Stomach (tissue), 9 donors: Measurements from ENCODE around the gene EHBP1L1. TPM values are rescaled to one million over a fixed set of nuclear protein-coding genes. Genes with fewer than 3 reads are reported as not detected.
A peak's percentile ranks its signal among the peaks of the same experiment; 100 is the strongest.

ENCODE experiments used
- DNase-seq, 2 donors: peaks; one replicate each; pipeline versions ENCODE4 v3.0.0 to v3.0.0-alpha.2; 2013 to 2019
- H3K27ac ChIP-seq, 5 donors: fragments of 200-600 bp in 4 of 5; sonication (generic) in 4 of 5; one replicate each; pipeline ENCODE4 v1.5.1; 2013 to 2019; ENCODE audit warnings: mild to moderate bottlenecking in 1 of 5, moderate library complexity in 1 of 5
- H3K27me3 ChIP-seq, 3 donors: fragments of 200-600 bp; sonication (generic); one replicate each; pipeline ENCODE4 v1.5.1; 2017 to 2019; ENCODE audit warnings: mixed run types in 1 of 3
- H3K36me3 ChIP-seq, 4 donors: fragments of 200-600 bp; sonication (generic); 1 replicate in 3 of 4; 2 replicates in 1 of 4; pipeline ENCODE4 v1.5.1; 2016 to 2019
- H3K4me1 ChIP-seq, 4 donors: fragments of 200-600 bp; sonication (generic); one replicate each; pipeline ENCODE4 v1.5.1; 2016 to 2019
- H3K4me3 ChIP-seq, 4 donors: fragments of 200-600 bp; sonication (generic) in 3 of 4; one replicate each; pipeline ENCODE4 v1.5.1; 2016 to 2019; ENCODE audit warnings: mild to moderate bottlenecking in 1 of 4
- H3K9me3 ChIP-seq, 4 donors: fragments of 200-600 bp; sonication (generic); one replicate each; pipeline ENCODE4 v1.5.1; 2016 to 2019
- EP300 ChIP-seq: sonication (generic); formaldehyde crosslinking; IDR thresholded peaks from one replicate; pipeline ENCODE4 v1.6.1; 2017; ENCODE audit warnings: antibody characterized with exemption
- POLR2A ChIP-seq, 4 donors: fragments of 450-650 bp; IDR thresholded peaks; one replicate each; pipeline ENCODE4 v1.6.1; 2016; ENCODE audit warnings: antibody characterized with exemption in 4 of 4, control low read depth in 2 of 4, mild to moderate bottlenecking in 1 of 4, moderate library complexity in 1 of 4
- POLR2AphosphoS5 ChIP-seq, 3 donors: sonication (generic); formaldehyde crosslinking; IDR thresholded peaks; one replicate each; pipeline ENCODE4 v1.6.1; 2016; ENCODE audit warnings: antibody characterized with exemption in 3 of 3
- WGBS, 5 donors: extraction: QIAGEN DNeasy Blood & Tissue Kit in 3 of 5; methylation state at CpG; one replicate each; pipeline versions ENCODE4 v1.1.5 to v1.1.7; 2013 to 2018; 5-methylcytosine and 5-hydroxymethylcytosine counted together
- intact Hi-C: fragments of 100-400 bp; cut with DNase I; formaldehyde crosslinking; loops from one replicate; pipeline ENCODE4 v1.15.1; 2023; ENCODE audit warnings: low total_unique reads
- polyA plus RNA-seq, 3 donors: library from polyadenylated mRNA; stranded (reverse); fragments of 200-250 nt; gene quantifications; one replicate each; pipeline ENCODE4 v1.2.3, GENCODE V29; 2013
- total RNA-seq, 5 donors: library from RNA; depleted of rRNA; stranded (reverse); fragments of >200 nt; gene quantifications; one replicate each; pipeline versions ENCODE4 v1.1.0 to v1.2.3, GENCODE V29; 2014 to 2016
- TF ChIP-seq, protein P1 (sequence below), 7 experiments: fragments of 450-650 bp in 4 of 7; fragments of 200-600 bp in 3 of 7; sonication (generic) in 3 of 7; IDR thresholded peaks; one replicate each; pipeline ENCODE4 v1.5.1; 2016 to 2019; ENCODE audit warnings: antibody characterized with exemption in 7 of 7, control low read depth in 2 of 7, mild to moderate bottlenecking in 1 of 7
- donor health status: healthy with polysubstance abuse.
- donor health status: Bipolar disorder and iron deficiency.
- donor health status: healthy.

EHBP1L1 gene
- total and polyA plus RNA-seq, 8 donors, result 28.0 to 200 (median 89.4) TPM

- Histone ChIP-seq H3K27me3 (no peaks in the 10 kb centered on the region), H3K4me3 (no peak overlapping the region), H3K9me3 (no peaks in the 10 kb centered on the region), H3K36me3 (peaks cover 0 to 12% (median 3%) of the 10 kb centered on the region in 4 donors), H3K4me1 (peaks cover 23 to 60% (median 38%) of the 10 kb centered on the region in 4 donors), H3K27ac (peak overlapping the region in 4 of 5 donors; percentile 36 to 64 (median 51))
- 68 to 73% (median 73%) methylated on average over 7 of the region's 7 CpGs for WGBS, 5 donors
- TF ChIP-seq POLR2A (IDR thresholded peaks at IDR 0.05) (no peak), POLR2AphosphoS5 (IDR thresholded peaks at IDR 0.05) (no peak), EP300 (no peak)
- TF ChIP-seq, protein P1, sequence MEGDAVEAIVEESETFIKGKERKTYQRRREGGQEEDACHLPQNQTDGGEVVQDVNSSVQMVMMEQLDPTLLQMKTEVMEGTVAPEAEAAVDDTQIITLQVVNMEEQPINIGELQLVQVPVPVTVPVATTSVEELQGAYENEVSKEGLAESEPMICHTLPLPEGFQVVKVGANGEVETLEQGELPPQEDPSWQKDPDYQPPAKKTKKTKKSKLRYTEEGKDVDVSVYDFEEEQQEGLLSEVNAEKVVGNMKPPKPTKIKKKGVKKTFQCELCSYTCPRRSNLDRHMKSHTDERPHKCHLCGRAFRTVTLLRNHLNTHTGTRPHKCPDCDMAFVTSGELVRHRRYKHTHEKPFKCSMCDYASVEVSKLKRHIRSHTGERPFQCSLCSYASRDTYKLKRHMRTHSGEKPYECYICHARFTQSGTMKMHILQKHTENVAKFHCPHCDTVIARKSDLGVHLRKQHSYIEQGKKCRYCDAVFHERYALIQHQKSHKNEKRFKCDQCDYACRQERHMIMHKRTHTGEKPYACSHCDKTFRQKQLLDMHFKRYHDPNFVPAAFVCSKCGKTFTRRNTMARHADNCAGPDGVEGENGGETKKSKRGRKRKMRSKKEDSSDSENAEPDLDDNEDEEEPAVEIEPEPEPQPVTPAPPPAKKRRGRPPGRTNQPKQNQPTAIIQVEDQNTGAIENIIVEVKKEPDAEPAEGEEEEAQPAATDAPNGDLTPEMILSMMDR (IDR thresholded peaks at IDR 0.05), result no peak
- intact Hi-C loops, result no loop called here
- no peak for DNase-seq
Measured at GRCh38 chr11:65565624-65566453, 10.0 kb upstream of the EHBP1L1 start.

GRCh38 chr11:65569164-65569972 lies 6.5 kb upstream of the EHBP1L1 start:
- peaks cover 44 to 83% (median 66%) of the 10 kb centered on the region in 4 donors for H3K4me1 ChIP-seq
- TF ChIP-seq POLR2A (IDR thresholded peaks at IDR 0.05) (no peak), EP300 (no peak), POLR2AphosphoS5 (IDR thresholded peaks at IDR 0.05) (no peak)
- TF ChIP-seq, protein P1 (IDR thresholded peaks at IDR 0.05), result no peak
- no peaks in the 10 kb centered on the region for H3K9me3 ChIP-seq
- H3K4me3 ChIP-seq, result peak overlapping the region; percentile 75 to 89 (median 80)
- DNase-seq, result peak in 1 of 2 donors; percentile 23
- H3K27ac ChIP-seq, result peak overlapping the region; percentile 92 to 97 (median 95)
- H3K27me3 ChIP-seq, result no peaks in the 10 kb centered on the region
- intact Hi-C loops, result no loop called here
- 4 to 5% (median 4%) methylated on average over 28 of the region's 28 CpGs for WGBS, 5 donors
- peaks cover 0 to 12% (median 3%) of the 10 kb centered on the region in 4 donors for H3K36me3 ChIP-seq

- intact Hi-C loops, result no loop called here
- Histone ChIP-seq H3K9me3 (no peaks in the 10 kb centered on the region), H3K27me3 (no peaks in the 10 kb centered on the region), H3K4me1 (peaks cover 50 to 86% (median 75%) of the 10 kb centered on the region in 4 donors), H3K27ac (peak within 1 kb of the TSS; percentile 92 to 97 (median 95)), H3K36me3 (peaks cover 0 to 12% (median 3%) of the 10 kb centered on the region in 4 donors), H3K4me3 (peak within 1 kb of the TSS; percentile 75 to 89 (median 80))
- WGBS, 5 donors, result 0 to 1% (median 1%) methylated on average over 37 to 89 of the region's 89 CpGs
- TF ChIP-seq POLR2A (IDR thresholded peaks at IDR 0.05), result peak in 2 of 4 donors; percentile 54 to 81
- TF ChIP-seq, protein P1 (IDR thresholded peaks at IDR 0.05), result peak in 5 of 7 experiments; percentile 11 to 60 (median 31)
- TF ChIP-seq POLR2AphosphoS5 (IDR thresholded peaks at IDR 0.05), result peak; percentile 92 to 98 (median 96)
- no peak for TF ChIP-seq EP300
- DNase-seq, result peak; percentile 97 to 100
Measured at GRCh38 chr11:65569973-65570918, 5.6 kb upstream of the EHBP1L1 start, which contains the start of gene ZNRD2. Gene ZNRD2, plus strand, starts transcription at chr11:65570477. Its CDS starts 15 bp downstream, at chr11:65570492.
